MM.1S (cell line): Measurements from ENCODE around the gene TUT7.

Source experiments
- DNase-seq: peaks from one replicate; pipeline ENCODE4 v3.0.0-alpha.2; 2015
- H2AFZ ChIP-seq: fragments of 300-600 bp; sonication (generic); 2 replicates; pipeline ENCODE4 v1.6.0; 2016; ENCODE audit warnings: antibody characterized with exemption, low read length
- H3F3A ChIP-seq: fragments of 300-600 bp; sonication (generic); 2 replicates; pipeline ENCODE4 v1.6.1; 2016; ENCODE audit warnings: mild to moderate bottlenecking, antibody characterized with exemption, low read length, moderate library complexity, mixed read lengths; ENCODE audit not compliant: insufficient read depth
- H3K27ac ChIP-seq: fragments of 300-600 bp; sonication (generic); 2 replicates; pipeline ENCODE4 v1.5.1; 2016; ENCODE audit warnings: mild to moderate bottlenecking, low read length
- H3K27me3 ChIP-seq: fragments of 300-600 bp; sonication (generic); replicated peaks from 2 replicates; pipeline ENCODE4 v1.6.0; 2016; ENCODE audit warnings: low read length; ENCODE audit not compliant: insufficient read depth
- H3K36me3 ChIP-seq: fragments of 300-600 bp; sonication (generic); replicated peaks from 2 replicates; pipeline ENCODE4 v1.6.1; 2016; ENCODE audit warnings: mild to moderate bottlenecking, low read length, mixed read lengths; ENCODE audit not compliant: insufficient read depth
- H3K4me1 ChIP-seq: fragments of 300-600 bp; sonication (generic); 2 replicates; pipeline ENCODE4 v1.6.1; 2016; ENCODE audit warnings: low read length, mixed read lengths
- H3K4me2 ChIP-seq: fragments of 300-600 bp; sonication (generic); 2 replicates; pipeline ENCODE4 v1.6.0; 2016; ENCODE audit warnings: low read depth, low read length
- H3K4me3 ChIP-seq: fragments of 300-600 bp; sonication (generic); 2 replicates; pipeline ENCODE4 v1.5.1; 2016; ENCODE audit warnings: low read length, mixed read lengths
- H3K79me2 ChIP-seq: fragments of 300-600 bp; sonication (generic); 2 replicates; pipeline ENCODE4 v1.6.1; 2016; ENCODE audit warnings: mixed run types, low read length, mixed read lengths
- H3K9ac ChIP-seq: fragments of 300-600 bp; sonication (generic); 2 replicates; pipeline ENCODE4 v1.6.1; 2016; ENCODE audit warnings: low read length, mixed read lengths
- H3K9me2 ChIP-seq: fragments of 300-600 bp; sonication (generic); replicated peaks from 2 replicates; pipeline ENCODE4 v1.6.1; 2016; ENCODE audit warnings: mild to moderate bottlenecking, low read length, mixed read lengths; ENCODE audit not compliant: insufficient read depth
- H3K9me3 ChIP-seq: fragments of 300-600 bp; sonication (generic); replicated peaks from 2 replicates; pipeline ENCODE4 v1.6.1; 2016; ENCODE audit warnings: mild to moderate bottlenecking, low read length, mixed read lengths; ENCODE audit not compliant: insufficient read depth
- H4K20me1 ChIP-seq: fragments of 300-600 bp; sonication (generic); 2 replicates; pipeline ENCODE4 v1.6.1; 2016; ENCODE audit warnings: mild to moderate bottlenecking, low read length, moderate library complexity, mixed read lengths; ENCODE audit not compliant: insufficient read depth
- EZH2 ChIP-seq: fragments of 300-600 bp; sonication (generic); optimal IDR thresholded peaks from 2 replicates; pipeline ENCODE3; 2017; ENCODE audit warnings: low read depth, mild to moderate bottlenecking, antibody characterized with exemption, low read length, mixed read lengths
- EZH2phosphoT487 ChIP-seq: fragments of 300-600 bp; sonication (generic); IDR thresholded peaks from 2 replicates; pipeline ENCODE4 v1.6.1; 2018; ENCODE audit warnings: antibody characterized with exemption, low read length
- TF ChIP-seq, protein P1 (sequence below): fragments of 300-600 bp; sonication (generic); IDR thresholded peaks from 2 replicates; pipeline ENCODE4 v1.5.1; 2016; ENCODE audit warnings: antibody characterized with exemption, low read length, mixed read lengths

TUT7 gene

DNA sequence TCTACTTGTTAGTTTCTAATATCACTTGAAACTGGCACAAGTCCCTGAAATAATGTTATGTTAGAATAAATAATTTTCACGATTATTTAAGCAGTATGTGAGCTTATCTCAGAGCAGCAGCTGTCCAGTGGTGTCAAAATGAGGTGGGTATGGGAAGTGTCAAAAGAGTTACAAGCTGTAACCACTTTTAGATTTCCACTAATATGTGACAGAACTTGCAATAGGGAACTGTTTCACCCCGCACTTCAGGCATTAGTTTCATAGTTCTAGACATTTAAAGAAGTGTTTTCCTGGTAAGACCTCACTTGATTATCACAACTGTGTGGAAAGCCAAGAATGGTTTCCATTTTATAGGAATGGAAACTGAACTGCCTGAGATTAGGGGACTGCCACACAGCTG, 68.9 kb downstream of the TUT7 start:
- Histone ChIP-seq H3K4me3 (no peak overlapping the region), H3K27me3 (no peaks in the 10 kb centered on the region), H3K9me3 (no peaks in the 10 kb centered on the region), H3K27ac (no peak overlapping the region), H3F3A (peaks cover 9% of the 10 kb centered on the region), H3K9ac (no peak overlapping the region), H4K20me1 (no peaks in the 10 kb centered on the region), H3K9me2 (no peaks in the 10 kb centered on the region), H3K36me3 (no peaks in the 10 kb centered on the region; the same call in 1 of the 2 replicates), H3K4me2 (no peak overlapping the region), H2AFZ (no peak overlapping the region), H3K79me2 (peaks cover 17% of the 10 kb centered on the region), H3K4me1 (peaks cover 12% of the 10 kb centered on the region)
- TF ChIP-seq, protein P1, sequence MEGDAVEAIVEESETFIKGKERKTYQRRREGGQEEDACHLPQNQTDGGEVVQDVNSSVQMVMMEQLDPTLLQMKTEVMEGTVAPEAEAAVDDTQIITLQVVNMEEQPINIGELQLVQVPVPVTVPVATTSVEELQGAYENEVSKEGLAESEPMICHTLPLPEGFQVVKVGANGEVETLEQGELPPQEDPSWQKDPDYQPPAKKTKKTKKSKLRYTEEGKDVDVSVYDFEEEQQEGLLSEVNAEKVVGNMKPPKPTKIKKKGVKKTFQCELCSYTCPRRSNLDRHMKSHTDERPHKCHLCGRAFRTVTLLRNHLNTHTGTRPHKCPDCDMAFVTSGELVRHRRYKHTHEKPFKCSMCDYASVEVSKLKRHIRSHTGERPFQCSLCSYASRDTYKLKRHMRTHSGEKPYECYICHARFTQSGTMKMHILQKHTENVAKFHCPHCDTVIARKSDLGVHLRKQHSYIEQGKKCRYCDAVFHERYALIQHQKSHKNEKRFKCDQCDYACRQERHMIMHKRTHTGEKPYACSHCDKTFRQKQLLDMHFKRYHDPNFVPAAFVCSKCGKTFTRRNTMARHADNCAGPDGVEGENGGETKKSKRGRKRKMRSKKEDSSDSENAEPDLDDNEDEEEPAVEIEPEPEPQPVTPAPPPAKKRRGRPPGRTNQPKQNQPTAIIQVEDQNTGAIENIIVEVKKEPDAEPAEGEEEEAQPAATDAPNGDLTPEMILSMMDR, result no peak
- TF ChIP-seq EZH2phosphoT487, result no peak
- no peak for TF ChIP-seq EZH2
- no peak for DNase-seq

DNA sequence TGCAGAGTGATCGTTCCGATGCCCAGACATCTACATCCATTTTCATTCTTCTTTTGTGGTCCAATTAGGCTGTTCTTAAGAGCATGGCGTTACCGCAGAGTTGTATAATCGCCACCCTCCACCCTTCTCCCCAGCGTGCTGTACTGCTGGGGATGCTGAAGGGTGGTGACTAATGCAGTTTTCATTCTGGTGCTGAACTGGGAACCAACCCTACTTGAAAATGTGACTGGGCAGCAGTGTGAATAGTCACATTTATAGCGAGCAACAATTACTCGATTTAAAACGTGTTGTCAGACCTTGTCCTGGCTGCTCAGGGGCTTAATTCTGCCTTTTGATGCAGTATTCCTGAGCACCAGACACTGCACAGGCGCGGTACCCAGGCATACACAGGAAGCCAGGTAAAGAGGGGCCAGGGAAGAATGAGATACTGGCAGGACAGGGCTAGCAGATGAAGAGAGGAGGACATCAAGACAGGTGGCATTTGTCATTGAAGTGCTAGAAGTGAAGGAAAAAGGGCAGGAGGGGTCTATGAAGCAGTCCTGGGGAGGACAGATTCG, 71.2 kb downstream of the TUT7 start:
- no peaks in the 10 kb centered on the region for H3K27me3 ChIP-seq
- no peaks in the 10 kb centered on the region for H3K9me2 ChIP-seq
- peaks cover 12% of the 10 kb centered on the region for H3K4me1 ChIP-seq
- no peak for TF ChIP-seq EZH2phosphoT487
- no peak for TF ChIP-seq EZH2
- TF ChIP-seq, protein P1, result no peak
- H2AFZ ChIP-seq, result peak overlapping the region; percentile 89
- H3K4me2 ChIP-seq, result peak overlapping the region; percentile 91
- H3K4me3 ChIP-seq, result peak overlapping the region; percentile 89
- no peaks in the 10 kb centered on the region for H4K20me1 ChIP-seq
- H3F3A ChIP-seq, result peaks cover 9% of the 10 kb centered on the region
- H3K9me3 ChIP-seq, result no peaks in the 10 kb centered on the region
- H3K36me3 ChIP-seq, result no peaks in the 10 kb centered on the region
- peak overlapping the region; percentile 98 for H3K9ac ChIP-seq
- H3K79me2 ChIP-seq, result peaks cover 39% of the 10 kb centered on the region
- no peak for DNase-seq
- H3K27ac ChIP-seq, result peak overlapping the region; percentile 95

DNA sequence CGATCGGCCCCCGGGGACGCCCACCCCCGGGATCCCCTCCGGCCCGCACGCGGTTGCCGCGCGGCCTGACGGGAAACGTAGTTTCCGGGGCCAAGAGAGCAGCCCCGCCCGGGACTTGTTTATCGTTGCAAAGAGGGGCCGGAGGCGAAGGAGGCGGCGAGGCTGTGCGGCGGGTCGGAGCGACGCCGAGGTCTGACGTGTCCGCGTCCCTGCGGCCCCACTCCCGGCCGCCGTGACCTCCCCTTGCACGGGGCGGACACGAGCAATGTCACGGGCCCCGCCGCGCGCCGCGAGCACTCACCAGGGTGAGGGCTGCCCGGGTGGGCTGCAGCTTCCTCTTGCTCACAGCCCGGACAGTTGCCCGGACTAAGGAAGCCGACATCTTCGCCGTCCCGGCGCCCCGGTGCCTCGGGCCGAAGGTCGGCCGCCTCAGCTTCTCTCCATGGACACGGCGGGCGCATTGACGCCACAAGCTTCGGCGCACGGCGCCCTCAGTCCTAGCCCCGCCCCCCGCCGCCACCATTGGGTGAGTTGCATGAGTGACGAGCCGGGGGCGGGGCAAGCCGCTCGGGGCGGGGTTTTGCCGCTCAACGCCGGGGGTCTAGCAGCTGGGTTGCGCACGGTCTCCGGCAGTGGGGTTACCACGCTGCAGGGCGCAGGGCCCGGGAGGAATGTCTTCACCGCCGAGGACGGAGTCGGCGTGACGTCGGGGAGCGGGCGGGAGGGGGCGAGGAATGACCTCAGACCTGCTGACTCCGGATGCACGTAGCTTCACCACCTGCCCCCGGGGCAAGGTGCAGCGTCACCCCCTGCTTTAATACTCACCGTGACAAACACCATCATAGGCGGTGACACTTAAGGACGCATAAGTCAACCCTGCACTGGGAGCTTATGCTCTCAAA, 71.9 kb downstream of the TUT7 start, which contains the start of gene ISCA1:
TSS of gene ISCA1 (minus strand) at position 462 of the 902 bp plus-strand sequence. CDS start at position 382, 80 bp downstream.
- peaks cover 9% of the 10 kb centered on the region for H3F3A ChIP-seq
- peak within 1 kb of the TSS; percentile 95 for H3K27ac ChIP-seq
- H3K79me2 ChIP-seq, result peaks cover 46% of the 10 kb centered on the region
- H4K20me1 ChIP-seq, result no peaks in the 10 kb centered on the region
- H3K27me3 ChIP-seq, result no peaks in the 10 kb centered on the region
- H2AFZ ChIP-seq, result peak within 1 kb of the TSS; percentile 89
- H3K9me2 ChIP-seq, result no peaks in the 10 kb centered on the region
- peak within 1 kb of the TSS; percentile 98 for H3K9ac ChIP-seq
- TF ChIP-seq EZH2, result no peak
- TF ChIP-seq EZH2phosphoT487, result no peak
- TF ChIP-seq, protein P1, result no peak
- peak within 1 kb of the TSS; percentile 91 for H3K4me2 ChIP-seq
- DNase-seq, result peak; percentile 95
- H3K4me3 ChIP-seq, result peak within 1 kb of the TSS; percentile 89
- no peaks in the 10 kb centered on the region for H3K9me3 ChIP-seq
- no peaks in the 10 kb centered on the region for H3K36me3 ChIP-seq
- H3K4me1 ChIP-seq, result peaks cover 12% of the 10 kb centered on the region
